A549 (cell line): Measurements from ENCODE around the gene TCTN1.

ENCODE experiments used
- CHD2 ChIP-seq: fragments of 150-350 bp; IDR thresholded peaks from 2 replicates; pipeline ENCODE4 v1.6.1; 2014; ENCODE audit warnings: low read length; ENCODE audit not compliant: partially characterized antibody
- CTCF ChIP-seq: fragments of >200 bp; sonication (Bioruptor Twin); formaldehyde crosslinking; IDR thresholded peaks from 3 replicates; pipeline ENCODE4 v1.5.1; 2016
- ELK1 ChIP-seq: fragments of 150-350 bp; IDR thresholded peaks from 2 replicates; pipeline ENCODE4 v1.6.1; 2014; ENCODE audit warnings: low read depth, mild to moderate bottlenecking, low read length
- FOSL2 ChIP-seq, 2 experiments: fragments of 450-650 bp in 1 of 2; fragments of >200 bp in 1 of 2; sonication (Bioruptor Twin) in 1 of 2; formaldehyde crosslinking; IDR thresholded peaks; 2 replicates each; pipeline versions ENCODE4 v1.5.0 to v1.6.1; 2016 to 2020; ENCODE audit warnings: mild to moderate bottlenecking in 1 of 2, moderate library complexity in 1 of 2
- HOXA7 ChIP-seq: fragments of 250-450 bp; sonication (Bioruptor Pico); IDR thresholded peaks from 2 replicates; pipeline ENCODE4 v1.5.0; 2020; ENCODE audit warnings: mild to moderate bottlenecking, moderate library complexity
- JUN ChIP-seq, 2 experiments: fragments of >200 bp; sonication (Bioruptor Twin); formaldehyde crosslinking; IDR thresholded peaks; 2 replicates in 1 of 2; 3 replicates in 1 of 2; pipeline ENCODE4 v1.6.1; 2016 to 2017
- KDM1A ChIP-seq: fragments of 200-600 bp; sonication (generic); IDR thresholded peaks from 2 replicates; pipeline ENCODE4 v1.6.1; 2016; ENCODE audit warnings: low read depth, mild to moderate bottlenecking
- MAX ChIP-seq: IDR thresholded peaks from 2 replicates; pipeline ENCODE4 v1.6.1; 2012
- MAZ ChIP-seq: fragments of 150-350 bp; IDR thresholded peaks from 2 replicates; pipeline ENCODE4 v1.6.1; 2014; ENCODE audit warnings: antibody characterized with exemption, low read depth, low read length, borderline replicate concordance
- POLR2A ChIP-seq: IDR thresholded peaks from 2 replicates; pipeline ENCODE4 v1.6.1; 2012; ENCODE audit warnings: mild to moderate bottlenecking, low read length
- RAD21 ChIP-seq, 2 experiments: fragments of >200 bp in 1 of 2; sonication (Bioruptor Twin) in 1 of 2; formaldehyde crosslinking in 1 of 2; IDR thresholded peaks in 1 of 2; conservative IDR thresholded peaks in 1 of 2; 2 replicates in 1 of 2; 3 replicates in 1 of 2; pipeline ENCODE4 v1.6.1; 2012 to 2018; ENCODE audit warnings: inconsistent platforms in 1 of 2
- RCOR1 ChIP-seq: fragments of 150-350 bp; IDR thresholded peaks from 2 replicates; pipeline ENCODE4 v1.6.1; 2014; ENCODE audit warnings: antibody characterized with exemption, low read length, low read depth
- ZC3H11A ChIP-seq: fragments of 450-650 bp; IDR thresholded peaks from 2 replicates; pipeline ENCODE4 v1.6.1; 2014; ENCODE audit warnings: antibody characterized with exemption, mild to moderate bottlenecking

DNA sequence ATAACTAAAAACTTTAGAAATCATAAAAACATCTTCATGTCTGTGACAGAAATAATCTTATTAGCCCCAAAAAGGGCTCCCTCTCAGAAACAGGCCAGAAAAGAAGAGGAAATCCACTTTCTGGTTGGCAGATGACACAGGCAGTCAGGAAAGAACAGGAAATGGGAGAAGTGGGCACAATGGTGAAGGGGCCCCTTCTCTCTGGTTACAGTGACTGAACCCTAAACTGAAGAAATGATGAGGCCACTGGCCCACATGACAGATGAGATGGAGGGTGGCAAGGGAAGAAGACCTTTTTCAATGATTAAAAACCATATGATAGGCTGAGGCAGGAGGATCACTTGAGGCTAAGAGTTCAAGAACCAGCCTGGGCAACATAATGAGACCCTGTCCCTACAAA is 21.1 kb downstream of the TCTN1 start:
- TF ChIP-seq POLR2A, result no peak
- no peak for TF ChIP-seq FOSL2 (IDR thresholded peaks at IDR 0.05)
- TF ChIP-seq FOSL2 (CRISPR knock-in tag; IDR thresholded peaks at IDR 0.05), result no peak
- no peak for TF ChIP-seq RAD21 (conservative IDR thresholded peaks at IDR 0.05 in 1 of 2, IDR thresholded peaks at IDR 0.05 in 1 of 2)
- no peak for TF ChIP-seq JUN (IDR thresholded peaks at IDR 0.05)
- TF ChIP-seq KDM1A, result no peak
- TF ChIP-seq CTCF, result no peak
- no peak for TF ChIP-seq CHD2
- TF ChIP-seq HOXA7 (CRISPR knock-in tag), result no peak
- no peak for TF ChIP-seq ELK1
- TF ChIP-seq RCOR1, result no peak
- no peak for TF ChIP-seq MAX
- no peak for TF ChIP-seq MAZ
- no peak for TF ChIP-seq ZC3H11A
